Psoas muscle (tissue), 8 donors: ENCODE data around the gene HINFP. TPM values are rescaled to one million over a fixed set of nuclear protein-coding genes. Genes with fewer than 3 reads are reported as not detected.

Experiments used
- ATAC-seq, 4 donors: fragments of 200-7000 bp; cut with Tn5 transposase; one replicate each; pipeline ENCODE4 v1.9.1; 2020; ENCODE audit warnings: moderate library complexity in 3 of 4, mild to moderate bottlenecking in 2 of 4
- DNase-seq, 2 donors: peaks; one replicate each; pipeline ENCODE4 v3.0.0-alpha.2; 2020
- H3K27ac ChIP-seq: fragments of 200-600 bp; one replicate; pipeline ENCODE4 v1.8.0; 2022
- H3K27me3 ChIP-seq, 3 donors: fragments of 200-600 bp in 1 of 3; one replicate each; pipeline versions ENCODE4 v1.6.1 to v1.8.0; 2013 to 2022; ENCODE audit warnings: low read length in 2 of 3, mild to moderate bottlenecking in 2 of 3, moderate library complexity in 1 of 3; ENCODE audit not compliant: insufficient read depth in 3 of 3
- H3K36me3 ChIP-seq, 2 donors: fragments of 200-600 bp in 1 of 2; one replicate each; pipeline versions ENCODE4 v1.6.1 to v1.8.0; 2013 to 2022; ENCODE audit warnings: low read depth in 1 of 2, mild to moderate bottlenecking in 1 of 2, moderate library complexity in 1 of 2; ENCODE audit not compliant: insufficient read depth in 1 of 2
- H3K4me1 ChIP-seq: fragments of 200-600 bp; one replicate; pipeline ENCODE4 v1.8.0; 2022
- H3K4me3 ChIP-seq: fragments of 200-600 bp; one replicate; pipeline ENCODE4 v1.8.0; 2022; ENCODE audit warnings: mild to moderate bottlenecking
- H3K9me3 ChIP-seq: fragments of 200-600 bp; one replicate; pipeline ENCODE4 v1.8.0; 2022
- CTCF ChIP-seq: fragments of 200-600 bp; IDR thresholded peaks from one replicate; pipeline ENCODE4 v1.8.0; 2022; ENCODE audit warnings: antibody characterized with exemption
- WGBS, 3 donors: extraction: QIAGEN DNeasy Blood & Tissue Kit; methylation state at CpG; one replicate each; pipeline versions ENCODE4 v1.1.6 to v1.1.7; 2013; 5-methylcytosine and 5-hydroxymethylcytosine counted together
- intact Hi-C, 2 donors: fragments of 100-400 bp; cut with DNase I; formaldehyde crosslinking; loops; one replicate each; pipeline versions ENCODE4 v1.11.0 to v1.14.2; 2022
- polyA plus RNA-seq, 3 donors: library from polyadenylated mRNA; stranded (reverse); fragments of 200-250 nt; gene quantifications; one replicate each; pipeline ENCODE4 v1.2.3, GENCODE V29; 2013
- total RNA-seq, 4 donors: library from RNA; stranded (reverse); fragmentation: NEBNext Ultra II Directional in 2 of 4; extraction: Animal tissue kit (Norgen Biotek cat#: 25700) in 2 of 4; gene quantifications; one replicate each; pipeline versions ENCODE4 v1.2.1 to v1.2.4, GENCODE V29; 2021 to 2023
- donor health status: healthy with polysubstance abuse.
- donor health status: DM: no; HTN: no; CAD: no; lungs with moderate emphysema.
- donor health status: Bipolar disorder and iron deficiency.
- donor health status: healthy.
- donor health status: DM: yes; HTN: yes; CAD: no.
- donor health status: DM: no; HTN: no; CAD: no.
- donor health status: DM: no; HTN: no; CAD: no.
- donor health status: DM: yes; HTN: yes; CAD: no.

The HINFP gene
- total and polyA plus RNA-seq, 7 donors: 8.3 to 20.6 (median 12.7) TPM

GRCh38 chr11:119156496-119156895, 35.1 kb downstream of the HINFP start:
- H3K9me3 ChIP-seq: no peaks in the 10 kb centered on the region
- DNase-seq (no peak), ATAC-seq (no peak)
- intact Hi-C loops: no loop called here
- 86 to 91% (median 87%) methylated on average over 10 of the region's 10 CpGs for WGBS, 3 donors
- no peaks in the 10 kb centered on the region for H3K4me1 ChIP-seq
- no peak overlapping the region for H3K27ac ChIP-seq
- H3K27me3 ChIP-seq: no peaks in the 10 kb centered on the region
- H3K4me3 ChIP-seq: no peak overlapping the region
- no peaks in the 10 kb centered on the region for H3K36me3 ChIP-seq
- TF ChIP-seq CTCF: no peak

- 48 to 61% (median 58%) methylated on average over 3 of the region's 3 CpGs for WGBS, 3 donors
- intact Hi-C loops: no loop called here
- Histone ChIP-seq H3K36me3 (no peaks in the 10 kb centered on the region), H3K27me3 (no peaks in the 10 kb centered on the region), H3K4me3 (no peak overlapping the region), H3K27ac (no peak overlapping the region), H3K9me3 (no peaks in the 10 kb centered on the region), H3K4me1 (no peaks in the 10 kb centered on the region)
- no peak for TF ChIP-seq CTCF
- ATAC-seq (no peak), DNase-seq (no peak)
Observed at GRCh38 chr11:119157063-119157462, 35.7 kb downstream of the HINFP start.

GRCh38 chr11:119158467-119158866, 37.1 kb downstream of the HINFP start:
- no peak overlapping the region for H3K4me3 ChIP-seq
- no peak for ATAC-seq
- H3K27me3 ChIP-seq: no peaks in the 10 kb centered on the region
- H3K4me1 ChIP-seq: no peaks in the 10 kb centered on the region
- no peaks in the 10 kb centered on the region for H3K9me3 ChIP-seq
- no peak for TF ChIP-seq CTCF
- no peak for DNase-seq
- no peak overlapping the region for H3K27ac ChIP-seq
- 92 to 95% (median 94%) methylated on average over 13 of the region's 13 CpGs for WGBS, 3 donors
- intact Hi-C loops: no loop called here
- no peaks in the 10 kb centered on the region for H3K36me3 ChIP-seq

- 88 to 93% (median 91%) methylated on average over 9 of the region's 9 CpGs for WGBS, 3 donors
Observed at GRCh38 chr11:119160151-119160550, 38.8 kb downstream of the HINFP start.

More at GRCh38 chr11:119160151-119160550, 38.8 kb downstream of the HINFP start:
- no peak for TF ChIP-seq CTCF
- DNase-seq (no peak), ATAC-seq (no peak)
- H3K27me3 ChIP-seq: no peaks in the 10 kb centered on the region
- H3K27ac ChIP-seq: no peak overlapping the region
- H3K4me3 ChIP-seq: no peak overlapping the region
- no peaks in the 10 kb centered on the region for H3K4me1 ChIP-seq
- intact Hi-C loops: loop anchor here in 1 of 2 donors (10.0 kb wide), 1 partner anchor 315 kb away; no protein-coding TSS in a partner anchor
- H3K9me3 ChIP-seq: no peaks in the 10 kb centered on the region
- H3K36me3 ChIP-seq: no peaks in the 10 kb centered on the region
